GM12878 (cell line): ENCODE data around the gene ARGLU1.

Source experiments
- EP300 ChIP-seq, 2 experiments: fragments of 150-350 bp in 1 of 2; IDR thresholded peaks; 2 replicates each; pipeline ENCODE4 v1.6.1; 2011 to 2012; ENCODE audit warnings: low read depth in 2 of 2, low read length in 2 of 2, borderline replicate concordance in 1 of 2, improper control_type of control experiment in 1 of 2, inconsistent platforms in 1 of 2; ENCODE audit not compliant: control insufficient read depth in 1 of 2
- ESRRA ChIP-seq: IDR thresholded peaks from 2 replicates; pipeline ENCODE4 v1.6.1; 2012; ENCODE audit warnings: mild to moderate bottlenecking, low read length, improper control_type of control experiment
- EZH2 ChIP-seq: IDR thresholded peaks from 2 replicates; pipeline ENCODE4 v1.6.1; 2012; ENCODE audit warnings: low read depth, mild to moderate bottlenecking, control low read depth, inconsistent platforms, low read length, borderline replicate concordance; ENCODE audit not compliant: control insufficient read depth
- HDGF ChIP-seq: fragments of 450-650 bp; IDR thresholded peaks from 2 replicates; pipeline ENCODE4 v1.6.1; 2016; ENCODE audit warnings: antibody characterized with exemption
- PAX8 ChIP-seq: fragments of 450-650 bp; IDR thresholded peaks from 2 replicates; pipeline ENCODE4 v1.6.1; 2017; ENCODE audit warnings: mild to moderate bottlenecking, moderate library complexity
- POLR2AphosphoS5 ChIP-seq: IDR thresholded peaks from 2 replicates; pipeline ENCODE4 v1.6.1; 2011; ENCODE audit warnings: mild to moderate bottlenecking, low read length, inconsistent platforms
- SIN3A ChIP-seq: IDR thresholded peaks from 2 replicates; pipeline ENCODE4 v1.6.1; 2012; ENCODE audit warnings: low read depth, low read length, improper control_type of control experiment
- SMC3 ChIP-seq: IDR thresholded peaks from 2 replicates; pipeline ENCODE4 v1.6.1; 2011; ENCODE audit warnings: low read length, improper control_type of control experiment, borderline replicate concordance
- TF ChIP-seq, protein P1 (sequence below), 3 experiments: IDR thresholded peaks in 2 of 3; conservative IDR thresholded peaks in 1 of 3; 2 replicates each; pipeline ENCODE4 v1.5.1; 2011; ENCODE audit warnings: low read depth in 3 of 3, low read length in 3 of 3, mild to moderate bottlenecking in 3 of 3, control low read depth in 2 of 3, moderate library complexity in 2 of 3, inconsistent platforms in 1 of 3, mixed read lengths in 1 of 3; ENCODE audit not compliant: control insufficient read depth in 2 of 3, insufficient read depth in 1 of 3; ENCODE audit errors: extremely low read depth in 1 of 3
- TF ChIP-seq, protein P2 (sequence below): fragments of 450-650 bp; conservative IDR thresholded peaks from 2 replicates; pipeline ENCODE4 v1.6.1; 2017; ENCODE audit warnings: mild to moderate bottlenecking, moderate library complexity
- TF ChIP-seq, protein P3 (sequence below): fragments of 450-650 bp; IDR thresholded peaks from 2 replicates; pipeline ENCODE4 v1.6.1; 2016; ENCODE audit warnings: mild to moderate bottlenecking, moderate library complexity, borderline replicate concordance
- TF ChIP-seq, protein P4 (sequence below): IDR thresholded peaks from 2 replicates; pipeline ENCODE4 v1.6.1; 2011; ENCODE audit warnings: borderline replicate concordance, low read depth, mild to moderate bottlenecking, moderate library complexity, mixed read lengths, low read length; ENCODE audit not compliant: insufficient read depth; ENCODE audit errors: extremely low read length

DNA sequence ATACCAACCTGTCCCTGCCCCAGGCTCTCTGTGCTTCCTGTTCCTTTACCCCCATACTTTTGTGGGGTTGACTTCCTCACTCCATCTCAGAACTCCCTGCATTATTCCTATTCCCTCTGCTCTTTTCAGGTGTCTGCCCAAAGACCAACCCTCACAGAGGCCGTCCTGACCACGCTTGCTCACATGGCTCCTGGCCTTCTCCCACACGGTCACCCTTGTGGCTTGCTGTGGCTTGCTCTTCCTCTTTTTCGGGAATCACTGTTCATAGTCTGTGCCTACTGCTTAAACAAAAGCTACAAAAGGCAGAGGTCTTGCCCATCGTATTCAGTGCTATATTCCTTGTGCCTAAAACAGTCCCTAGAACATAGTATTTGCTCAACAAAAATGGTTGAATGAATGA, 25.2 kb upstream of the ARGLU1 start:
- TF ChIP-seq HDGF (no peak), EP300 (IDR thresholded peaks at IDR 0.05; ENCODE audit: borderline replicate concordance in 1 of 2, control insufficient read depth in 1 of 2, low read depth in 2 of 2, low read length in 2 of 2) (no peak), ESRRA (no peak), SIN3A (no peak), POLR2AphosphoS5 (no peak), PAX8 (no peak), SMC3 (no peak), EZH2 (no peak)
- TF ChIP-seq, protein P1, sequence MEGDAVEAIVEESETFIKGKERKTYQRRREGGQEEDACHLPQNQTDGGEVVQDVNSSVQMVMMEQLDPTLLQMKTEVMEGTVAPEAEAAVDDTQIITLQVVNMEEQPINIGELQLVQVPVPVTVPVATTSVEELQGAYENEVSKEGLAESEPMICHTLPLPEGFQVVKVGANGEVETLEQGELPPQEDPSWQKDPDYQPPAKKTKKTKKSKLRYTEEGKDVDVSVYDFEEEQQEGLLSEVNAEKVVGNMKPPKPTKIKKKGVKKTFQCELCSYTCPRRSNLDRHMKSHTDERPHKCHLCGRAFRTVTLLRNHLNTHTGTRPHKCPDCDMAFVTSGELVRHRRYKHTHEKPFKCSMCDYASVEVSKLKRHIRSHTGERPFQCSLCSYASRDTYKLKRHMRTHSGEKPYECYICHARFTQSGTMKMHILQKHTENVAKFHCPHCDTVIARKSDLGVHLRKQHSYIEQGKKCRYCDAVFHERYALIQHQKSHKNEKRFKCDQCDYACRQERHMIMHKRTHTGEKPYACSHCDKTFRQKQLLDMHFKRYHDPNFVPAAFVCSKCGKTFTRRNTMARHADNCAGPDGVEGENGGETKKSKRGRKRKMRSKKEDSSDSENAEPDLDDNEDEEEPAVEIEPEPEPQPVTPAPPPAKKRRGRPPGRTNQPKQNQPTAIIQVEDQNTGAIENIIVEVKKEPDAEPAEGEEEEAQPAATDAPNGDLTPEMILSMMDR (IDR thresholded peaks at IDR 0.05 in 2 of 3, conservative IDR thresholded peaks at IDR 0.05 in 1 of 3; ENCODE audit: control insufficient read depth in 2 of 3, extremely low read depth in 1 of 3, insufficient read depth in 1 of 3, low read depth in 3 of 3, low read length in 3 of 3): no peak
- TF ChIP-seq, protein P2, sequence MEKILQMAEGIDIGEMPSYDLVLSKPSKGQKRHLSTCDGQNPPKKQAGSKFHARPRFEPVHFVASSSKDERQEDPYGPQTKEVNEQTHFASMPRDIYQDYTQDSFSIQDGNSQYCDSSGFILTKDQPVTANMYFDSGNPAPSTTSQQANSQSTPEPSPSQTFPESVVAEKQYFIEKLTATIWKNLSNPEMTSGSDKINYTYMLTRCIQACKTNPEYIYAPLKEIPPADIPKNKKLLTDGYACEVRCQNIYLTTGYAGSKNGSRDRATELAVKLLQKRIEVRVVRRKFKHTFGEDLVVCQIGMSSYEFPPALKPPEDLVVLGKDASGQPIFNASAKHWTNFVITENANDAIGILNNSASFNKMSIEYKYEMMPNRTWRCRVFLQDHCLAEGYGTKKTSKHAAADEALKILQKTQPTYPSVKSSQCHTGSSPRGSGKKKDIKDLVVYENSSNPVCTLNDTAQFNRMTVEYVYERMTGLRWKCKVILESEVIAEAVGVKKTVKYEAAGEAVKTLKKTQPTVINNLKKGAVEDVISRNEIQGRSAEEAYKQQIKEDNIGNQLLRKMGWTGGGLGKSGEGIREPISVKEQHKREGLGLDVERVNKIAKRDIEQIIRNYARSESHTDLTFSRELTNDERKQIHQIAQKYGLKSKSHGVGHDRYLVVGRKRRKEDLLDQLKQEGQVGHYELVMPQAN: no peak
- TF ChIP-seq, protein P3, sequence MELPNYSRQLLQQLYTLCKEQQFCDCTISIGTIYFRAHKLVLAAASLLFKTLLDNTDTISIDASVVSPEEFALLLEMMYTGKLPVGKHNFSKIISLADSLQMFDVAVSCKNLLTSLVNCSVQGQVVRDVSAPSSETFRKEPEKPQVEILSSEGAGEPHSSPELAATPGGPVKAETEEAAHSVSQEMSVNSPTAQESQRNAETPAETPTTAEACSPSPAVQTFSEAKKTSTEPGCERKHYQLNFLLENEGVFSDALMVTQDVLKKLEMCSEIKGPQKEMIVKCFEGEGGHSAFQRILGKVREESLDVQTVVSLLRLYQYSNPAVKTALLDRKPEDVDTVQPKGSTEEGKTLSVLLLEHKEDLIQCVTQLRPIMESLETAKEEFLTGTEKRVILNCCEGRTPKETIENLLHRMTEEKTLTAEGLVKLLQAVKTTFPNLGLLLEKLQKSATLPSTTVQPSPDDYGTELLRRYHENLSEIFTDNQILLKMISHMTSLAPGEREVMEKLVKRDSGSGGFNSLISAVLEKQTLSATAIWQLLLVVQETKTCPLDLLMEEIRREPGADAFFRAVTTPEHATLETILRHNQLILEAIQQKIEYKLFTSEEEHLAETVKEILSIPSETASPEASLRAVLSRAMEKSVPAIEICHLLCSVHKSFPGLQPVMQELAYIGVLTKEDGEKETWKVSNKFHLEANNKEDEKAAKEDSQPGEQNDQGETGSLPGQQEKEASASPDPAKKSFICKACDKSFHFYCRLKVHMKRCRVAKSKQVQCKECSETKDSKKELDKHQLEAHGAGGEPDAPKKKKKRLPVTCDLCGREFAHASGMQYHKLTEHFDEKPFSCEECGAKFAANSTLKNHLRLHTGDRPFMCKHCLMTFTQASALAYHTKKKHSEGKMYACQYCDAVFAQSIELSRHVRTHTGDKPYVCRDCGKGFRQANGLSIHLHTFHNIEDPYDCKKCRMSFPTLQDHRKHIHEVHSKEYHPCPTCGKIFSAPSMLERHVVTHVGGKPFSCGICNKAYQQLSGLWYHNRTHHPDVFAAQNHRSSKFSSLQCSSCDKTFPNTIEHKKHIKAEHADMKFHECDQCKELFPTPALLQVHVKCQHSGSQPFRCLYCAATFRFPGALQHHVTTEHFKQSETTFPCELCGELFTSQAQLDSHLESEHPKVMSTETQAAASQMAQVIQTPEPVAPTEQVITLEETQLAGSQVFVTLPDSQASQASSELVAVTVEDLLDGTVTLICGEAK: no peak
- TF ChIP-seq, protein P4, sequence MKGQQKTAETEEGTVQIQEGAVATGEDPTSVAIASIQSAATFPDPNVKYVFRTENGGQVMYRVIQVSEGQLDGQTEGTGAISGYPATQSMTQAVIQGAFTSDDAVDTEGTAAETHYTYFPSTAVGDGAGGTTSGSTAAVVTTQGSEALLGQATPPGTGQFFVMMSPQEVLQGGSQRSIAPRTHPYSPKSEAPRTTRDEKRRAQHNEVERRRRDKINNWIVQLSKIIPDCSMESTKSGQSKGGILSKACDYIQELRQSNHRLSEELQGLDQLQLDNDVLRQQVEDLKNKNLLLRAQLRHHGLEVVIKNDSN: no peak
